GM19438 (cell line): ENCODE data around the gene LRP10.
"Not testable (repeated sequence)": the region's sequence is repeated elsewhere in the genome, so short reads cannot be mapped to it uniquely, and the experiment has no call there.

Experiments used
- ATAC-seq: cut with Tn5 transposase; IDR thresholded peaks from one replicate; pipeline ENCODE4 v1.9.1; 2021; ENCODE audit warnings: low read depth; ENCODE audit not compliant: unreplicated experiment

LRP10 gene

DNA sequence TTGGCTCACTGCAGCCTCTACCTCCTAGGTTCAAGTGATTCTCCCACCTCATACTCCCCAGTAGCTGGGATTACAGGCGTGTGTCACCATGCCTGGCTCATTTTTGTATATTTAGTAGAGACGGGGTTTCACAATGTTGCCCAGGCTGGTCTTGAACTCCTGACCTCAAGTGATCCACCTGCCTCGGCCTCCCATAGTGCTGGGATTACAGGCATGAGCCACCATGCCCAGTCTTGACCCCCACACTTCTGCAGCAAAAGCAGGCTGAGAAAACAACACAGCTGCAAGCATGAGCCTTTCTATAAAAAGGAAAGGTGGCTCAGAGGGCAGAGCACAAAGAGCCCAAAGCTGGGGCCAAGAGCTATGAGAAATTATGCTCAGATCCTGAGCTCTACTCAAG lies 11.2 kb upstream of the LRP10 start:
- ATAC-seq: not testable (repeated sequence)

DNA sequence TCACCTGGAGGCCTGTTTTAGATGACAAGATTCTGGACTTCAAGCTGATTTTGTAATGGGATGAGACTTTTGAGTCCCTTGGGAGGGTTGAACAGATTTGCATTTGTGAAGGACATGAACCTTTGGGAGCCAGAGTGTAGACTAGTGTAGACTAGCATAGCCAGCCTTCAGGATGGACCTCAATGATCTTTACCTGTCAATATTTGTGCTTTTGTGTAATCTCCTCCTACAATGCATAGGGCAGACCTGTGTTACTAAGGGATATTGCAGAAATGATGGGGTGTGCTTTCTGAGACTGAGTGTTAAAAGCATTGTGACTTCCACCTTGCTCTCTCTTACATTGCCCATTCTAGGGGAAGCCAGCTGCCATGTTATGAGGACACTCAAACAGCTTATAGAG lies 9.9 kb upstream of the LRP10 start:
- ATAC-seq: no peak

DNA sequence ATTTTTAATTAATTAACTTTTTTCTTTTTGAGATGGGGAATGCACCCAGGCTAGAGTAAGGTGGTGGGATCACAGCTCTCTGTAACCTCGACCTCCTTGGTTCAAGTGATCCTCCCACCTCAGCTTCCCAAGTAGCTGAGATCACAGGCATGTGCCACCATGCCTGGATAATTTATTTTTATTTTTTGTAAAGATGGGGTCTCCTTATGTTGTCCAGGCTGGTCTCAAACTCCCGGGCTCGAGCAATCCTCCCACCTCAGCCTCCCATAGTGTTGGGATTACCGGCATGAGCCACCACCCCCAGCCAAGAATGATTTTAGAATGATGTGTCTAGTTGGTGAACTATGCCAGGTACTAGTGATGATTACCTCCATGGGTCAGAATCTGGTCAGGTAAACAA lies 6.6 kb upstream of the LRP10 start:
- no peak for ATAC-seq

DNA sequence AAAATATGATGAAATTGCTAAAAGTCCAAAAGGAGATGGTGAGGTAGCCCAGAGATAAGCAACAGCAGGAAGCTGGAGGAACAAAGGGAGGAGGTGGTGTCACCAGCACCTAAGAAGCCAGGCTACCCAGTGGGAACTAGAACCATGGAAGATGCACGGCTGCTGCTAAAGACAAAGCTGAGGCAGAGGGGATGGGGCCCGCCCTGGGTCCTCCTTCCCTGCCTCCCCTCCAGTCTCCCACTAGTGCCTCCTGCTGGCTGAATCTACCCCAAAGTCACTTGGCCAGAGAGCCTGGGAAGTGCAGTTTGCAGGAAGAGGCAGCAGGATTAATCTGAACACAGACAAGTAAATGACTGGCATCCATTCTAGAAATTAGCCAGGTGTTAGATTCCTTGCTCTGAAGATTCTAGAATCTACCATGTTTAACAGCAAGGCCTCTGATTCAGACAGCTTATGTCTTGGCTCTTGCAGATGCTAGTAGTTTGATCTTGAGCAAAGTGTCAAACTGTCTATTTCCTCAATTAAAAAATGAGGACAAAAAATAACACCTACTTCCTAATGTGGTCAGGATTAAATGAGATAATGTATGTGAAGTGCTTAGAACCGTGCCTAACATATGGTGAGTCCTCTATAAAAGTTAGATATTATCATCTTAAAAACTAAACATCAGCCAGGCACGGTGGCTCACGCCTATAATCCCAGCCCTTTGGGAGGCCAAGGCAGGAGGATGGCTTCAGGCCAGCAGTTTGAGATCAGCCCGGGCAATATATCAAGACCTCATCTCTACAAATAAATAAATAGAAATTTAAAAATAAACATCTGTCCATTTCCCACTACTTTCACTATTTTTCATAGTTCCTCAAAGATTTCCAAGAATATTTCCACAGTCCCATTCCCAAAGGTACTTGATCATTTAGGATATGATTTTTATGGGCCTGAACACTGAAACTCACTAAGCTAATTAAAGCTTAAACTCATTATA lies 5.8 kb upstream of the LRP10 start:
- no peak for ATAC-seq

DNA sequence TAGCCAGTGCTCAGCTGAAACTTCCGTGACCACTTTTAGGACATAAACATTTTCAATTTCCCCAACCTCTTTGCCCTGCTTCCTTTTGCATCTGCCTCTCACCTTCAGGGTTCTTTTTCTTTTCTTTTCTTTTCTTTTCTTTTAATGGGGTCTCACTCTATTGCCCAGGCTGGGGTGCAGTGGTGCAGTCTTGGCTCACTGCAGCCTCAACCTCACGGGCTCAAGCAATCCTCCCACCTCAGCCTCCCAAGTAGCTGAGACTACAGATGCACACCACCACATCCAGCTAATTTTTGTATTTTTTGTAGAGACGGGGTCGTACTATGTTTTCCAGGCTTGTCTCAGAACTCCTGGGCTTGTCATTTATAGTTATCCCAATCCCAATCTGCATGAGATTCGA lies 4.7 kb upstream of the LRP10 start:
- ATAC-seq: no peak

DNA sequence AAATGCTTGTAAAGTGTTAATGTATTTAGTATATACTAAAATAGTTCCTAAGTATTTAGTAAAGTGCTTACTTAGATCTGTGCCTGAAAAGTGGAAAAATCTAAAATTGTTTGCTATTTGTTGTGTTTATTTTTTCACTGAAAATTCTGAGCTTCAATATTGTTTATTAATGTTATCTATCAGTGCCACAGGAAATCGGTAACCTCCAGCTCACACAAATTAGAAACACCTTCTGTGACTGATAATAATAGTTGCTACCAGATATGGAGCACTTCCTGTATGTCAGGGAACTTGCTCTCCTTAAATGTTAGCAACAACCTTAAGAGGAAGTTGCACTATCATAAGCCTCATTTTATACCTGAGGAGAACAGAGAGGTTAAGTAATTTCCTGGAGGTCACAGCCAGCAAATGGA lies 723 bp upstream of the LRP10 start:
- peak; percentile 33 for ATAC-seq

DNA sequence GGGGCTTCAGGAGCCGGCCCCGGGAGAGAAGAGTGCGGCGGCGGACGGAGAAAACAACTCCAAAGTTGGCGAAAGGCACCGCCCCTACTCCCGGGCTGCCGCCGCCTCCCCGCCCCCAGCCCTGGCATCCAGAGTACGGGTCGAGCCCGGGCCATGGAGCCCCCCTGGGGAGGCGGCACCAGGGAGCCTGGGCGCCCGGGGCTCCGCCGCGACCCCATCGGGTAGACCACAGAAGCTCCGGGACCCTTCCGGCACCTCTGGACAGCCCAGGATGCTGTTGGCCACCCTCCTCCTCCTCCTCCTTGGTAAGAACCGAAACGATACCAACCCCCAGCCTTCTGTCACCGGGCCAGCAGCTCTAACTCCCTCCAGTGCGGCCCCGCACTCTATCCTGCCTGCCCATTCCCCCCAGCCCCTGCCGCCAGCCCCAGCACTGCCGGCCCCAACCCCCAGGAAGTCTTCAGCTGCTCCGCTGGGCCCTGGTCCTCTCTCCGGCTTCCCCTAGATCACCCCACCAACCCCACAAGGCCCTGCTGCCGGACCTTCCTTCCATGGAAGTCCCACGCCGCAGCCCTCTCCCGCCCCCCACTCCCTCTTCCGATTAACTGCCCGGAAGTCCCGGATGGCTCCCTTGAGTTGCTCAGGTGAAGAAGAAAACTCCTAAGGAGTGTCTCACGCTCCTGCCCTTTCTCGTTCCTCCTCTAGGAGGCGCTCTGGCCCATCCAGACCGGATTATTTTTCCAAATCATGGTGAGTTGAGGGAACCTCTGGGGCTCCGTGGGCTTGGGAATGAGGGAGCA lies 693 bp downstream of the LRP10 start:
- peak; percentile 26 for ATAC-seq

DNA sequence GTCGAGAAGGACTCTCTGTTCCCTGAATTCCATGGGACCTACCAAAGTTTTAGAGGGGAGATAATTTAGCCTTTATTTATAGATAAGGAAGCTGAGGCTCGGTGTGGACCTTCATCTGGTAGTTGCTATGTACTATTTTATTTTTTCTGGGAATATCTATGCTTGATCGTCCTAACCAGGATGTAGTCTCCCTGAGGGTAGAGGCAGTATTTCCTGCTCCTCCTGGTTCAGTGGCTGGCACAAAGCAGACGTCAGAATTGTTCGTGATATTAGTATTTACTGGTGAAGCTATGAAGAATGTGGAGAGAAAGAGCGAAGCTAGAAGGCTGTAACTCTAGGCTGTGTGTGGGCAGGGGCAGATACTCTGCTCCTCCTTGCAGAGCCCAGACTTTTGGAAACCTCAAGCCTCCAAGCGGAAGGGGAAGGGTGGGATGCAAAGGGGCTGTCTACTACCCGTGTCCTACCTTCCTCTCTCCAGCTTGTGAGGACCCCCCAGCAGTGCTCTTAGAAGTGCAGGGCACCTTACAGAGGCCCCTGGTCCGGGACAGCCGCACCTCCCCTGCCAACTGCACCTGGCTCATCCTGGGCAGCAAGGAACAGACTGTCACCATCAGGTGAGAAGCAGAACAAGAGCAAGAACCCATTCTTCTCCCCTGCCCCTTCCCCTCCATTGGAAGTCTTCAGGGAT lies 1.4 kb downstream of the LRP10 start:
- ATAC-seq: no peak

DNA sequence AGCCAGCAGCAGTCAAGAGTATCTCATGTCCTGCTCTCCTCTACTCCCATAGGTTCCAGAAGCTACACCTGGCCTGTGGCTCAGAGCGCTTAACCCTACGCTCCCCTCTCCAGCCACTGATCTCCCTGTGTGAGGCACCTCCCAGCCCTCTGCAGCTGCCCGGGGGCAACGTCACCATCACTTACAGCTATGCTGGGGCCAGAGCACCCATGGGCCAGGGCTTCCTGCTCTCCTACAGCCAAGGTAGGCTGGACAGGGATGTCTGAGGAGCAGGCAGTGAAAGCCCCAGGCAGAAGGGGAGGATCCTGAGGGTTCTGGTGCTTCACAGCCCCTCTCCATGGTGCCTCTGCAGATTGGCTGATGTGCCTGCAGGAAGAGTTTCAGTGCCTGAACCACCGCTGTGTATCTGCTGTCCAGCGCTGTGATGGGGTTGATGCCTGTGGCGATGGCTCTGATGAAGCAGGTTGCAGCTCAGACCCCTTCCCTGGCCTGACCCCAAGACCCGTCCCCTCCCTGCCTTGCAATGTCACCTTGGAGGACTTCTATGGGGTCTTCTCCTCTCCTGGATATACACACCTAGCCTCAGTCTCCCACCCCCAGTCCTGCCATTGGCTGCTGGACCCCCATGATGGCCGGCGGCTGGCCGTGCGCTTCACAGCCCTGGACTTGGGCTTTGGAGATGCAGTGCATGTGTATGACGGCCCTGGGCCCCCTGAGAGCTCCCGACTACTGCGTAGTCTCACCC lies 3.6 kb downstream of the LRP10 start:
- ATAC-seq: no peak

DNA sequence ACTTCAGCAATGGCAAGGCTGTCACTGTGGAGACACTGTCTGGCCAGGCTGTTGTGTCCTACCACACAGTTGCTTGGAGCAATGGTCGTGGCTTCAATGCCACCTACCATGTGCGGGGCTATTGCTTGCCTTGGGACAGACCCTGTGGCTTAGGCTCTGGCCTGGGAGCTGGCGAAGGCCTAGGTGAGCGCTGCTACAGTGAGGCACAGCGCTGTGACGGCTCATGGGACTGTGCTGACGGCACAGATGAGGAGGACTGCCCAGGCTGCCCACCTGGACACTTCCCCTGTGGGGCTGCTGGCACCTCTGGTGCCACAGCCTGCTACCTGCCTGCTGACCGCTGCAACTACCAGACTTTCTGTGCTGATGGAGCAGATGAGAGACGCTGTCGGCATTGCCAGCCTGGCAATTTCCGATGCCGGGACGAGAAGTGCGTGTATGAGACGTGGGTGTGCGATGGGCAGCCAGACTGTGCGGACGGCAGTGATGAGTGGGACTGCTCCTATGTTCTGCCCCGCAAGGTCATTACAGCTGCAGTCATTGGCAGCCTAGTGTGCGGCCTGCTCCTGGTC lies 4.3 kb downstream of the LRP10 start:
- no peak for ATAC-seq

DNA sequence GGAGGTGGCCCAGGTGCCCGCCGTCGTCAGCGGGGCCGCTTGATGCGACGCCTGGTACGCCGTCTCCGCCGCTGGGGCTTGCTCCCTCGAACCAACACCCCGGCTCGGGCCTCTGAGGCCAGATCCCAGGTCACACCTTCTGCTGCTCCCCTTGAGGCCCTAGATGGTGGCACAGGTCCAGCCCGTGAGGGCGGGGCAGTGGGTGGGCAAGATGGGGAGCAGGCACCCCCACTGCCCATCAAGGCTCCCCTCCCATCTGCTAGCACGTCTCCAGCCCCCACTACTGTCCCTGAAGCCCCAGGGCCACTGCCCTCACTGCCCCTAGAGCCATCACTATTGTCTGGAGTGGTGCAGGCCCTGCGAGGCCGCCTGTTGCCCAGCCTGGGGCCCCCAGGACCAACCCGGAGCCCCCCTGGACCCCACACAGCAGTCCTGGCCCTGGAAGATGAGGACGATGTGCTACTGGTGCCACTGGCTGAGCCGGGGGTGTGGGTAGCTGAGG lies 5.5 kb downstream of the LRP10 start:
- no peak for ATAC-seq

DNA sequence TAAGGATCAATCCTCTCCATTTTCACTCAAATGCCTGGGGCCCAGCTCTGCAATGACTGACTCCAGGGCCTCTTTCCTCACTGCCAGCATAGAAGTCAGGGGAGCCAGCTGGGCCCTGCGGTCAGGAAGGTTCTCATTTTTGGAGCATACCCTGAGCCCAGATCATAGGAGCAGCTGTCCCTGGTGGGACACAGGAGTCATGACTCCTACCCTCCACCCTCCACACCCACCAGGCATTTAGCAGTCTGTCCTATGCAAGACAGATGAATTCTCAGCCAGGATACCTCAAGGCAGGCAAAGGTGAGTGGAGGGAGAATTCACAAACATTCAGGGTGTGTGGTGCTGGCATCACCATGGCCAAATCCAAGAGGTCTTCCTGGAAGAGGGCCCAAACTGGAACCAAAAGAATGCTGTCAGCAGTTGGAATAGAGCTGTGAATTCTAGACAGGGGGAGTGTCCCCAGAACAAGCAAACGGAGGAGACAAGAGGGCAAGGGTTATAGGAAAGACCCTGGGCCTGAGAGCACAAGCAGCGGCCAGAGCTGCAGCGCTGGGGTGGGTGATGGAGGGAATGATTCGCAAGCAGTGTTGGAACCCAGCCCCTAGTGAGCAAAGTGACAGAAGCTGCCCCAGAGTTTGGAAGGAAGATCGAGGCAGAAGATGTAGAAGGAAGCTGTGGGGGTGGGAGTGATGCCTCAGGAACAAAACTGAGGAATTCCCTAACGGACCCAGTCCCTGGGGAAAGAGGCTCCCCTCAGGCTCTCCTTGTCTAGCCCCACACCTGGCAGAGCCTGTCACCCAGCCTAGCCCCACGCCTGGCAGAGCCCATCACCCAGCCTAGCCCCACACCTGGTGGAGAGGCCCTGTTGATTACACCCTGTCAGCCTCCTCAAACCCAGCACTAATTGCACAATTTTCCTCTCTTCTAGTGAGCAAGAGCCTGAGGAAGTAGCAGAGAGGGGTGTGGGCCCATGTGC lies 7.0 kb downstream of the LRP10 start:
- ATAC-seq: no peak

DNA sequence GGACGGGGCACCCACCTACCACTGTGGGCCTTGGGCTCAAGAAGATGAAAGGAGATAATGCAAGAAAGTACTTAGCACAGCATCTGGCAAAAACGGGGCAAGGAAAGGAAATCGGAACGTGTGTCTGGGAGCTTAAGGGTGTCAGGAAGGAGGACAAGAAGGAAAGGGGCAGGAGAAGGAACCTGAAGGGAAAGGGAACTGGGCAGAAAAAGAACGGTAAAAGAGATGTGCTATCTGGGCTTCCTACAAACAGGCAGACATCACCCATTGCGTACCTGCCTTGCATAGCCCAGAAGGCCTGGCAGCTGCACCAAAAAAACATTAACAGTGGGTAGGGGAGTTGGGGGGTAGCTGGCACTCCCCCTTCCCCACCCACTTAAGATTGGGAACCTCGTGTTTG lies 10.5 kb downstream of the LRP10 start:
- ATAC-seq: no peak

DNA sequence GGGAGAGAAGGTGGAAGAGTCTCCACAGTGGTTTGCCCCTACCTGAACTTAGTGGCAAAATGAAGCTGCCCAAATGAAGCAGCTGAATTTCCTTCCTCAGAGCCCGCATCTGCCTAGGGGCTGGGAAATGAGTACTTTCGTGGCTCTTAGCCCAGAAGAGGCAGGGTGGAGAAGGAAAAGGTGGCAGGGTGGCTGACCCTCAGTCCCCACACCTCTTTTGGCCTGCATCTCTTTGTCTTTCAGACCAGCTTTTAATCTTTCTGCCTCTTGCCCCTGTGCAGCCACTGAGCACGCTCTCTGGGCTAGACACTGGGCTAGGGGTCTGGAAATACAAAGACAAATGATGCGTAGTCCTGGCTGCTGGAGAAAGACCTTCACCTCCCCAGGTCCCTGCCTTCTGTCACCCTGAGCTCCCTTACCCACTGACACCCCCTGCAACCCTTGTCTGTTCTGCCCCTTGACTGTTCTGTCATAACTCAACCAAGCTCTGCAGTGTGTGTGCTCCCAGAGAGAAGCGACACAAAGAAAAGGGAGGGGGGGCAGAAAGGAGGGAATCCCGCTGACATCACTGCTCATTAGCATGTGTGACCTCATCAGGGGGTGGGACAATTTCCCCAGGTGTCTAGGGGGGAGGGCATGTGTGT lies 11.1 kb downstream of the LRP10 start:
- ATAC-seq: no peak

DNA sequence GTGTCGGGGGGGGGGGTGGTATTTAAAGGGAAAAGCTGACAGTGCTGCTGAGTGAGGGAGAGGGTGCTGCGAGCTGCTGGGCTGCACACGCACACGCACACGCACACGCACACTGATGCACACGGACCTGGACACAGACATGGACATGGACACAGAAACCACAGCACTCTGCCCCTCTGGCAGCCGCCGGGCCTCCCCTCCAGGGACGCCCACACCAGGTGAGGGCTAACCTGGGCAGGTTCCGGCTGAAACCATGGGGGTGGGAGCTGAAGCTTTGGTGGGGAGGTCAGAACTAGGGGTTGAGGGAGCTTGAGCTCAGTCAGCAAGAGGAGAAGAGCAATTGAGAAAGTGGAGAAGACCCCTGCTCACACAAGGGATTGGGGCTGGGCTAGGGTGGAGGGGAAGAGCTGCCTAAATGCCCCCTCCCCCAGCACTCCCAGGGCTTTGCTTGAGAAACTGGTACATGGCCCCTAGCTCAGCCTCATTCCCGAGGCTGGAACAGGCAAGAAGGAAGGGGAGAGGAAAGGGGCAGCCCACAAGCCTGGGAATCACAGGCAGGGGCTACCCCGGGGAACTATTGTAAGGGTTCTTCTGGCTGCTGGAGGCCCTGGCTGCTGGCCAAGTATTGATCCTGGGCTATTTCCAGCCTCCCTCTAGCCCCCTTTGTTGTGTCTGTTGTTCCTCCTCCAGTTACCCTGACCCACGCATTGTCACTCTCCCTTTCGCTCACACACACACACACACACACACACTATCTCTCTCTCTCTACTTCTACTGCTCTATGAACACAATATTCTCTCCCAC lies 11.8 kb downstream of the LRP10 start, which contains the start of gene REM2:
REM2 (plus strand) TSS at position 50 of the 804 bp plus-strand sequence; CDS start at position 116, 66 bp downstream.
- no peak for ATAC-seq

DNA sequence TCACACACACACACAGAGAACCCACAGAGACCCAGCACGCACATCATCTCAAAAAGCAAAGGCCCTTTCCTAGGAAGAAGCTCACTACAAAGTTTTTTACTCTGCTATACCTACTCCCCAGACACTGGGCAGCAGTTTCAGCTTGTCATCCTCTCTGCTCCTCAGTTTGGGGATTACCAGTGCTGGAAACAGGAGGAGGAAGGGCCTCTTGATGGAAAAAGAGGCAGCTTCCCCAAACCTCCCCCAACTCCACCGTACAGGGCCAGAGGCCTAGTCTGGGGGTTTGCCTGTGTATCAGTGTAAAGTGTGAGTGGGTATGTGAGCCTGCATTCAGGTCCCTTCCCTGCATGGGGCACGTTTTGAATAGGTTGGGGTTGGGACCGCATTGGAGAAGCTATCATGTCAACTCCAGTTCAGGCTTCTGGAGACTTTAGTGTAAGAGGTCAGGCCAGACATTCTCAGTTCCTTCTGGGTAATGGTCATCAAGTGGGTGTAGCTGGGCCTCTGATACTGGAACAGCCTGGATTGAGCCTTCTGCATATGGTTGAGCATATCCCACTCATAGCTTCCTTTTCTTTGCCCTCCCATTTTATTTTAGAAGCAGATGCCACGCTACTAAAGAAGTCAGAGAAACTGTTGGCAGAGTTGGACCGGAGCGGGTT lies 12.7 kb downstream of the LRP10 start:
- no peak for ATAC-seq
